ENCODE results near the gene ROBO1. TPM values are rescaled to one million over a fixed set of nuclear protein-coding genes. Genes with fewer than 3 reads are reported as not detected.

The ROBO1 gene
- total RNA-seq, 1 experiment from 2014 or later = 32.2 TPM

DNA sequence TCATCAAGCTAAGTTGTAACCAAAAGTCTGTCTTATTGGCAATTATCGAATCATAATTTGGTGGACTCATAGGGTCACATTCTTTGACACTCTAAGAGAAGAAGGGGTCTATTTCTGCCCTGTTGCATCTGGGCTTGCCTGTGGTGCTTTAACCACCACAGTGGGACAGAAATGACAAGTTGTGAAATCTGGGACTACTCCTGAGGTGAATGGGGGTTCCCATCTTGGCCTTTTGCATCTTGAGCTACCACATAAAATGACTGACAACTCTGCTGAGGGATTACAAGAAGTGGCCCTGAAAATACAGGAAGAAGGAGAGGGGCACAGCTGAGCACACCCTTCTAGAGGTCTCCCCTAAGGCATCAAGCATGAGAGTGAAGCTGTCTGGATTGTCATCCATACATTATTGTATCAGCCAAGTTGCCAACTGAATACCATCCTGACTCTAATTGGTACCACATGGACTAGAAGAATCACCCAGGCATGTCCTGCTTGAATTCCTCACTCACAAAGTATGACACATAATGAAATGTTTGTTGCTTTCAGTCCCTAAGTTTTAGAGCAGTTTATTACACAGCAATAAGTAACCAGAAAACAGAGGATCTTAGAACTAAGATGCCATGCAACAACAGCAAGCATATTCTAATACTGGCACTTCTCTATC lies 306.5 kb downstream of the ROBO1 start:
- Mint-ChIP-seq H3K9me3 (ENCODE audit: unreplicated experiment) (no peaks in the 10 kb centered on the region), H3K27me3 (ENCODE audit: insufficient read depth, unreplicated experiment) (peaks cover 76% of the 10 kb centered on the region), H3K36me3 (ENCODE audit: insufficient read depth, unreplicated experiment) (no peaks in the 10 kb centered on the region), H3K4me1 (ENCODE audit: insufficient read depth, unreplicated experiment) (no peaks in the 10 kb centered on the region), H3K27ac (ENCODE audit: low read depth, unreplicated experiment) (no peak overlapping the region), H3K4me3 (ENCODE audit: unreplicated experiment) (no peak overlapping the region)
- intact Hi-C loops (cut with micrococcal nuclease) = no loop called here
- BruUV-seq (replicated peaks) = no TSS peak
- POLR2A ChIA-PET = no interaction called here
- TF ChIP-seq CTCF (IDR thresholded peaks at IDR 0.05; ENCODE audit: unreplicated experiment) = no peak
- CTCF ChIA-PET = no interaction called here
- DNase-seq (ENCODE audit: unreplicated experiment) = no peak

- CTCF ChIA-PET = no interaction called here
- no peak for TF ChIP-seq CTCF (IDR thresholded peaks at IDR 0.05; ENCODE audit: unreplicated experiment)
- BruUV-seq (replicated peaks) = no TSS peak
- no peaks in the 10 kb centered on the region for H3K9me3 Mint-ChIP-seq (ENCODE audit: unreplicated experiment)
- no peak overlapping the region for H3K4me3 Mint-ChIP-seq (ENCODE audit: unreplicated experiment)
- H3K36me3 Mint-ChIP-seq (ENCODE audit: insufficient read depth, unreplicated experiment) = no peaks in the 10 kb centered on the region
- POLR2A ChIA-PET = interaction anchor here (0.6 kb wide), 1 partner anchor 384 kb away, joined by 4 read pairs; no protein-coding TSS in a partner anchor
- no peak overlapping the region for H3K27ac Mint-ChIP-seq (ENCODE audit: low read depth, unreplicated experiment)
- no peak for DNase-seq (ENCODE audit: unreplicated experiment)
- H3K27me3 Mint-ChIP-seq (ENCODE audit: insufficient read depth, unreplicated experiment) = peaks cover 84% of the 10 kb centered on the region
- no peaks in the 10 kb centered on the region for H3K4me1 Mint-ChIP-seq (ENCODE audit: insufficient read depth, unreplicated experiment)
- intact Hi-C loops (cut with micrococcal nuclease) = no loop called here
These were observed 314.2 kb downstream of the ROBO1 start for GRCh38 chr3:79453600-79453999.

DNA sequence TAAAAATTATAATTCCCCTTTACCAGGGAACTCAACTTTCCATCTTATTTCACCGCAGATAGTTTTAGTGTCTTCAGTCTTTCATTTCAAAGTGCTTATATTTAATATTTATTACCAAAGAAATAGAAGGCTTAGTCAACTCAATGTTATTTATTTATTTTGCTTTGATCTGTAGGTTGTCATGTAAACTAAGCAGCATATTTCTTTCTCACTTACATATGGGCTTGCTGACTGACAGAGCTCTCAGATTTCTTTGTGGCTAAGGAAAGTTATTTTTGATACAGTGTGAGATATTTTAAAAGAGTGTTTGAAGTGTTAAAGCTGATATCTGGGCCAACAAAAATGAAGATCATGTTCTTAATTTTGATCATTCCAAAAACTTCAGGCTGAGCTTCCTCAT lies 331.4 kb downstream of the ROBO1 start:
- no peak for DNase-seq (ENCODE audit: unreplicated experiment)
- H3K9me3 Mint-ChIP-seq (ENCODE audit: unreplicated experiment) = no peaks in the 10 kb centered on the region
- BruUV-seq (replicated peaks) = no TSS peak
- H3K4me3 Mint-ChIP-seq (ENCODE audit: unreplicated experiment) = no peak overlapping the region
- peaks cover 55% of the 10 kb centered on the region for H3K27me3 Mint-ChIP-seq (ENCODE audit: insufficient read depth, unreplicated experiment)
- no peak overlapping the region for H3K27ac Mint-ChIP-seq (ENCODE audit: low read depth, unreplicated experiment)
- H3K4me1 Mint-ChIP-seq (ENCODE audit: insufficient read depth, unreplicated experiment) = no peaks in the 10 kb centered on the region
- no peak for TF ChIP-seq CTCF (IDR thresholded peaks at IDR 0.05; ENCODE audit: unreplicated experiment)
- intact Hi-C loops (cut with micrococcal nuclease) = no loop called here
- POLR2A ChIA-PET = no interaction called here
- no peaks in the 10 kb centered on the region for H3K36me3 Mint-ChIP-seq (ENCODE audit: insufficient read depth, unreplicated experiment)
- CTCF ChIA-PET = no interaction called here

DNA sequence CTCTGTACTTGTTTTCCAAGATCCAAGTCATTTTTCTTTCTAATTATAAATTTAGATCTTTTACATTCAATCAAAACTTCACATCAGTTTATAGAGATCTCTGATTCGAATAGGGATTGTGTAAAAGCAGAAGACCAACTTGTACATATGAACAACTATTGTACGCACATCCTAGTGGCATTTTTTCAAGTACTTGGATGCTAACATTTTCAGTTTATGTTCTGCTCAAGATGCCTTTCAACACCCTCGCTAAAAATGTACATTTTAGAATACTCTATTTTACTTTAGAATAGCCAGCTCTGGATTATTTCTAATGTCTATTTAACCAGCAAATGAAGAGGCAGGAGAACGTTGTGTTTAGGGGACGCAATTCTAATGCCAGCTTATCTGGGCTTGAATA lies 340.7 kb downstream of the ROBO1 start:
- POLR2A ChIA-PET = no interaction called here
- BruUV-seq (replicated peaks) = no TSS peak
- CTCF ChIA-PET = no interaction called here
- H3K4me3 Mint-ChIP-seq (ENCODE audit: unreplicated experiment) = no peak overlapping the region
- no peak overlapping the region for H3K27ac Mint-ChIP-seq (ENCODE audit: low read depth, unreplicated experiment)
- intact Hi-C loops (cut with micrococcal nuclease) = no loop called here
- H3K36me3 Mint-ChIP-seq (ENCODE audit: insufficient read depth, unreplicated experiment) = no peaks in the 10 kb centered on the region
- H3K9me3 Mint-ChIP-seq (ENCODE audit: unreplicated experiment) = no peaks in the 10 kb centered on the region
- peaks cover 67% of the 10 kb centered on the region for H3K27me3 Mint-ChIP-seq (ENCODE audit: insufficient read depth, unreplicated experiment)
- H3K4me1 Mint-ChIP-seq (ENCODE audit: insufficient read depth, unreplicated experiment) = no peaks in the 10 kb centered on the region
- no peak for TF ChIP-seq CTCF (IDR thresholded peaks at IDR 0.05; ENCODE audit: unreplicated experiment)
- DNase-seq (ENCODE audit: unreplicated experiment) = no peak

Data from MCF 10A (cell line).